NCI-H1105 treated with DMSO at 0.1 percent for 48 hours (cell line): ENCODE results near the gene SCLY.
A peak's percentile ranks its signal among the peaks of the same experiment; 100 is the strongest.

Experiments used
- DNase-seq: peaks from one replicate; lab custom pipeline; 2025; lab: John Stamatoyannopoulos, UW

SCLY gene

GRCh38 chr2:238097988-238098871 is 37.4 kb downstream of the SCLY start:
- DNase-seq = no peak

GRCh38 chr2:238098901-238099713 is 38.3 kb downstream of the SCLY start:
- no peak for DNase-seq

DNA sequence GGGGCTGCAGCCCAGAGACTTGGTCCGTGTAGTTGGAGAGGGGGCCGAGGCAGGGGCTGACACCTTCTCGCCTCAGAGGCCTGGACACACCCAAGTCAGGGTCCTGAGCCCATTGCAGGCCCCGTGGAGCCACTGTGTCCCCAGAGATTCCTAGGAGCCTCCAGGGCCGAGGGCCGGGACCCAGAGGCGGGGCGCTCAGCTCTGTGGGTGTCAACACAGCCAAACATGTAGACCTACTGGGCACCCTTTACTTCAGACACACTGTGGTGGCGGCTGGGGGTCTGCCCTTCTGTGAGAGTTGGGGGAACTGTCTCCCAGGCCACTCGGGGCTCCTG is 38.9 kb downstream of the SCLY start:
- DNase-seq = no peak

DNA sequence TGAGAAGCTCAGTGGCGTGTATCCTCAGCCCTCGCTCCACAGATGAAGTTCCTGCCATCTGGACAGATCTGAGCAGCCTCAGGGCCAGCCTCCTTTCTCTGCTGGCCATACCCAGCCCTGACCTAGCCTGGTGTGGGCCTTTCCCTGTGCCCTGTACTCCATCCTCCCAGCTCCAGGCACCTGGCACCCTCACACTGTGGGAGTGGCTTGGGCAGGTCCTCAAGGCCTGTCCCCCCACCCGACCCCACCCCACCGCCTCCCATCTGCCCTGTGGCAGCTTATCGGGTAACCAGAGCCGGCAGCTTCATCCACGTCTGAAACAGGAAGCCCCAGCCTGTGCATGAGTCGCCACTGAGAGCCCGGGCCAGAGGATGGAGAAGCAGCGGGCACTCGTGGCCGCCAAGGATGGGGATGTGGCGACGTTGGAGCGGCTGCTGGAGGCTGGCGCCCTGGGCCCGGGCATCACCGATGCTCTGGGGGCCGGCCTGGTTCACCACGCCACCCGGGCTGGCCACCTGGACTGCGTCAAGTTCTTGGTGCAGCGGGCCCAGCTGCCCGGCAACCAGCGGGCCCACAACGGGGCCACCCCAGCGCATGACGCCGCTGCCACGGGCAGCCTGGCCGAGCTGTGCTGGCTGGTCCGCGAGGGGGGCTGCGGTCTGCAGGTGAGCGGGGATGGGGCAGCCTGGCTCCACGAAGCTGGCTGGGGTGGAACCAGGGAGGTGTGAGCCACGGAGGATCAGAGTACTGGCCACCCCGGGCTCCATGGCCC is 39.4 kb downstream of the SCLY start, which contains the start of gene ESPNL:
TSS of gene ESPNL (plus strand) at position 292 of the 772 bp plus-strand sequence. CDS start at position 372, 80 bp downstream.
- peak; percentile 36 for DNase-seq

DNA sequence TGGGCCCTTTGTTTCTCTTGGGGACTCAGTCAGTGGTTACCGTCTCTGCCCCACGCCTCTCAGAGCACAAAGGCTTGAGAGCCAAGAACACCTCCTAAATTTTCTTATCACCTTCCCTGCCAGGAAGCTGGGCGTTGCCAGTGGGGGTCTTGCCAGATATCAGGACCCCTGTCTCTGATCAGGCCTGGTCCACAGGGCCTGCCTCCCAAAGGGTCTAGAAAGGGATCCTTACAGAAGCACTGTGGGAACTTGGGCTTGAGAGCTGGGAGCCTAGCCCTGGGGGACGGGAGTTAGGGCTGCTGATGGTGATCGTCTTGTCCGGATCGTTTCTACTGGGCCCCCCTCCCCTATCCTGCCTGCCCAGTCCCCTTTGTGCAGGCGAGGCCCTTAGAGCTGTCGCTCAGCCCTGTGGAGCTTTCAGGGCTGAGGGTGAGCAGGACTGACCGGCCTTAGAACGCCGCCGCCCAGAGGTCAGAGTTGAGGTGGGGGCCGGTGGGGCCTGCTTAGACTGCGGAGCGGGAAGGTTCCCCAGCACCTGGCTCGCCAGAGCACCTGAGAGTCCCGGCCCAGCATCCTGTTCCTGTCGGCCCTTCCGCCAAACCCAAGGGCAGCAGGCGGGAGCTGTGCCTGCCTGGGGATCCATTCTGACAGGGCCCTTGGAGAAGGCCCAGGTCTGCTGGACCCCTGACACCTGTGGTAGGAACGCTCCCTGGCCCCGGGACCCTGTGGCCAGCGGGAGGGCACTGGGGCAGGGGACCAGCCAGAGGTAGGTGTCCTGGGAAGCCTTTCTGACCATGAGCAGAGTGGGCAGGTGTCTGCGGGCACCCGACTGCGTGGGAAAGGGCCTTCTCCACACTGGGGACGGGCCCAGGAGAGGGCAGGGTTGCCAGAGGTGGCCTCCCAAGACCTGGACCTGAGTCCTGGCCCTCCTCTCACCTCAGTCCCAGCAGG is 40.3 kb downstream of the SCLY start:
- DNase-seq = no peak

DNA sequence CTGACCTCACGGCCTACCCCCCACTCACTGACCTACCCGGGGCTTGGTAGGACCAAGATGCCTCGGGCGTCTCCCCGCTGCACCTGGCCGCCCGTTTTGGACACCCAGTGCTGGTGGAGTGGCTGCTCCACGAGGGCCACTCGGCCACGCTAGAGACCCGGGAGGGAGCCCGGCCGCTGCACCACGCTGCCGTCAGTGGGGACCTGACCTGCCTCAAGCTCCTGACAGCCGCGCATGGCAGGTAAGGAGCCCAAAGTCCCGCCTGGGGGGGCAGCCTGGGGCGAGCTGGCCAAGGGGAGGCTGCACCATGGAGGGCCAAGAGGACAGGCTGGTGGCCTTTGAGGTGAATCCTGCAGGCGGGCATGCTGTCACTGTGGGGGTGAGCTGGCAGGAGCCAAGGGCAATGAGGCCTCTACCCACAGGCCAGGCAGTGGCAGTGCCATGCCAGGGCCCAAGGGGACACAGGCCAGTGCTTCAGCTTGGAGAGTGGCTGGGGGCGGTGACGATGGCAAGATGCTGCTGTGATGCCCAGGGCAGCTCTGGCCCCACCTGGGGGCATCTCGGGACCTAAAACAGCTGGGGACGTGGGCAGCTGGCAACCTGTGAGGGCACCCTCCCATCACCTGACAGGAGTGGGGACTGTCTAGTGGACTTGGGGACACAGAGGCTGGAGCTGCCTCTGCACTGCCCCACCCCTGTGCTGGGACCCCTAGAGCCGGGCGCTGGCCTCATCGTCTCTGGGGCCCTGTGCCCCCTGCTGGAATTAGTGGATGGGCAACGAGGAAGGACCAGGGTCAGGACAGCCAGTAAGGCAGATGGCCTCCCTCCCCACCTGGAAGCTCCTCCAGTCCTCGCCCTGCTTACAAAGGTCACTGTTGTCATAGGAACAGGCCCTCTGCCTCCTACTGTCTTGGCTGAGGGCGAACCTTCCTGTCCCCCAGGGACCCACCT is 41.4 kb downstream of the SCLY start:
- DNase-seq = no peak

DNA sequence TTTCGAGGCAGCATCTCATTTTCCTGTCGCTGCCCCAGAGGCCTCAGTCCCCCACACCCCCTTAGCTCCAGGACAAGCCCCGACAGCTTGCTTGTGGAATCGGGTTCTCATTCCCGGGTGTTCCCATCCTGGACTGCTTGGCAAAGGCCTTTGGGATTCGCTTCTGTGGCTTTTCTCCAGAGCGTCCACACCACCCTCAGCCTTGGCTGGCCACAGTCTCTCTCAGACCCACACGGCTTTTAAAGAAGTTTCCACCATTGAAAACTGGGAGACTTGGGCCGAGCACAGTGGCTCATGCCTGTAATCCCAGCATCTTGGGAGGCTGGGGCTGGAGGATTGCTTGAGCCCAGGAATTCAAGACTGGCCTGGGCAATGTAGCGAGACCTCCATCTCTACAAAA is 42.1 kb downstream of the SCLY start:
- no peak for DNase-seq

GRCh38 chr2:238103465-238104225 is 42.8 kb downstream of the SCLY start:
- no peak for DNase-seq

GRCh38 chr2:238104226-238104690 is 43.5 kb downstream of the SCLY start:
- no peak for DNase-seq

DNA sequence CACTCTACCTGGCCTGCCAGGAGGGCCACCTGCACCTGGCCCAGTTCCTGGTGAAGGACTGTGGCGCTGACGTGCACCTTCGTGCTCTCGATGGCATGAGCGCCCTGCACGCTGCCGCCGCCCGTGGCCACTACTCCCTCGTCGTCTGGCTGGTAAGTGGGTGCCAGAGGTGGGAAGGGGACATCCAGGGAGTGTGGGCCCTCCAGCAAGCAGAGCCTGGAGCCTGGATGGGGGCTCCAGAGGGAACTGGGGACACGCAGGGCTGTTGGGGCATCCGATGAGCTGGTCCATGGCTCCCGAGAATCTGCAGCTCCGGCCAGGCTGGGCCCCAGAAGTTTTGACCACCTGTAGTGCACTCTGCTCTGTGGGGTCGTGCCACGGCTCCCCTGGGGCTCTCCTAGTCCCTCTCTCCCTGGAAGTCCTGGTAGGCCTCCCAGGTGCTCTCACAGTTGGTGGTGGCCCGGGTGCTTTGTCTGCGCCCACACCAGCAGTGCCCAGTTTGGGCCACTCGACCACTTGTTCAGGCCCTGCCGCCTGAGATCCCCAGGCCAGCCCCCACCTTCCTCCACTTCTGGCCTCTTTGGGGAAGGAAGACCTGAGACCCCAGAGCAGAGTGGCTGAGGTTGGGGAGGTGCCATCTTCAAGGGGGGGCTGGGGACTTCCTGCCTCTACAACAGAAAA is 44.0 kb downstream of the SCLY start:
- DNase-seq = no peak

GRCh38 chr2:238105506-238106338 is 44.9 kb downstream of the SCLY start:
- no peak for DNase-seq

DNA sequence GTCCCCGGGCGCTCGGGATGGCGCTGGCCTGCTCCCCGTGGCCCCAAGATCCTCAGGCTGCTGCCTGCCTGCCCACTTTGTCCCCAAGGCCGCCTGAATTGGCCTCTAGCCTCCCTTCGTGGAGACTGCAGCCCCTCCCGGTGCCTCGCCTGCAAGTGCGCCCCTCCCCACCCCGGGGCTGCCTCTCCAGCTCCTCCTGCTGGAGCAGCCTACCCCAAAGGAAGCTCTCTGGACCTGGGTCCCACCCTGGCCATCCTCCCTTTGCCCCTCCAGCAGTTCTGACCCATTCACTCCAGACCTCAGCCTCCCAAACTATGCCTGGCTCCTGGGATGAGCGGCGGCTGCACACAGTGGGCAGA is 45.5 kb downstream of the SCLY start:
- no peak for DNase-seq

- no peak for DNase-seq
Measured at GRCh38 chr2:238106698-238107524, 46.1 kb downstream of the SCLY start.

DNA sequence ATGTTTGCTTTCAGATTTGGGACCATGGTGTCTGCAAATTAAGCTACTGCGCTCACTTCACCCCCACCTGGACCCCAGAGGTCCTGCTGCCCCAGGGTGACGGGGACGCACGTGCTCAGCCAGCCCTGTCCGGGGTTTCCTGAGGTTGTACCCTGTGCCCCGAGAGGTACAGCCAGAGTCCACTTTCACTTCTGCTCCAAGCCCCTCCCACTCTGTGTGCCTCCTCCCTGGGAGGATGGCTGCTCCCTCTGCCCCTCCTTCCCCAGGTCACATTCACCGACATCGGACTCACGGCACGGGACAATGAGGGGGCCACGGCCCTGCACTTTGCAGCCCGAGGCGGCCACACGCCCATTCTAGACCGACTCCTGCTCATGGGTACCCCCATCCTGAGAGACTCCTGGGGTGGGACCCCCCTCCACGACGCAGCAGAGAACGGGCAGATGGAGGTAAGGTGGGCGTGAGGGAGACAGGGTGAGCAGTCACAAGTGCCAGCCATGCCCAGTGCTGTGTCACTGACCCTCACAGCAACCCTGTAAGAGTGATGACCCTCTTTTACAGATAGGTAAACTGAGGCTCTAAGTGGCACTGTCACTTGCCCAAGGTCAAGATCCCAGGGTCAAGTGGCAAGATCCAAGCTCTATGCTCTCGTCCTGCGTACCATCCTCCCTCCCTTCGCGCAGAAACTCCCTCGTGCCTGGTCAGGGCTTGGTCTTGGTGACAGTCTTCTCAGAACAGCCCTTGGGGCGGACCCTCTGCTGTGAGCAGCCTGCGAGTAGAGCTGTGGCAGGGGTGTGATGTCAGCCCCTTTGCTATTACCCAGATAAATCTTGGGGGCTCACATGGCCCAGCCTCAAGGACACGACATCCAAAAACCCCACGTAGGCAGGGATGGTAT is 47.0 kb downstream of the SCLY start:
- no peak for DNase-seq

GRCh38 chr2:238108423-238109183 is 47.8 kb downstream of the SCLY start:
- DNase-seq = peak; percentile 38
